Measurements from ENCODE around the gene RBM10.

RBM10 gene

GRCh38 chrX:47222751-47223350, 77.8 kb downstream of the RBM10 start:
- no peak for DNase-seq

- DNase-seq: no peak
Measured at GRCh38 chrX:47223476-47224250, 78.6 kb downstream of the RBM10 start.

- no peak for DNase-seq
Measured at GRCh38 chrX:47224266-47224895, 79.4 kb downstream of the RBM10 start.

GRCh38 chrX:47224896-47225290, 79.9 kb downstream of the RBM10 start:
- no peak for DNase-seq

- DNase-seq: no peak
Measured at GRCh38 chrX:47226071-47226470, 81.0 kb downstream of the RBM10 start.

- DNase-seq: no peak
Measured at GRCh38 chrX:47226531-47227333, 81.7 kb downstream of the RBM10 start.

- DNase-seq: no peak
Measured at GRCh38 chrX:47227334-47227583, 82.2 kb downstream of the RBM10 start.

- DNase-seq: no peak
Measured at GRCh38 chrX:47228550-47229270, 83.7 kb downstream of the RBM10 start.

GRCh38 chrX:47229427-47229826, 84.4 kb downstream of the RBM10 start:
- no peak for DNase-seq

GRCh38 chrX:47230136-47230868, 85.3 kb downstream of the RBM10 start:
- no peak for DNase-seq

GRCh38 chrX:47231167-47231566, 86.1 kb downstream of the RBM10 start:
- no peak for DNase-seq

- DNase-seq: no peak
Measured at GRCh38 chrX:47232197-47232802, 87.3 kb downstream of the RBM10 start.

GRCh38 chrX:47232803-47233332, 87.8 kb downstream of the RBM10 start, which contains the start of gene USP11:
Gene USP11, plus strand, starts transcription at chrX:47233009. Its CDS starts 35 bp downstream, at chrX:47233044.
- peak; percentile 28 for DNase-seq

- DNase-seq: peak; percentile 91
Measured at GRCh38 chrX:47233333-47234113, 88.5 kb downstream of the RBM10 start.

- no peak for DNase-seq
Measured at GRCh38 chrX:47234583-47234982, 89.6 kb downstream of the RBM10 start.

- DNase-seq: no peak
Measured at GRCh38 chrX:47235691-47236103, 90.7 kb downstream of the RBM10 start.

Data from stimulated activated CD4-positive, alpha-beta T cell treated with anti-CD3 and anti-CD28 coated beads, Interleukin-4, amount 100 ng/mL, for 24 hours (primary cell).